GM18870 (cell line): ENCODE measurements around the gene CELF5.
"Not testable (repeated sequence)": the region's sequence is repeated elsewhere in the genome, so short reads cannot be mapped to it uniquely, and the experiment has no call there.

Experiments used
- ATAC-seq: cut with Tn5 transposase; IDR thresholded peaks from one replicate; pipeline ENCODE4 v1.9.1; 2021; ENCODE audit warnings: moderate library complexity; ENCODE audit not compliant: unreplicated experiment

The CELF5 gene

GRCh38 chr19:3206216-3206953, 18.1 kb upstream of the CELF5 start:
- ATAC-seq = no peak

- ATAC-seq = no peak
These were observed 16.8 kb upstream of the CELF5 start for GRCh38 chr19:3207461-3208242.

GRCh38 chr19:3208317-3209207, 15.9 kb upstream of the CELF5 start:
- no peak for ATAC-seq

- no peak for ATAC-seq
These were observed 14.0 kb upstream of the CELF5 start for GRCh38 chr19:3210347-3211017.

- no peak for ATAC-seq
These were observed 13.3 kb upstream of the CELF5 start for GRCh38 chr19:3211191-3211590.

- no peak for ATAC-seq
These were observed 11.3 kb upstream of the CELF5 start for GRCh38 chr19:3213159-3213558.

GRCh38 chr19:3216874-3217273, 7.6 kb upstream of the CELF5 start:
- ATAC-seq = no peak

GRCh38 chr19:3220576-3220975, 3.9 kb upstream of the CELF5 start:
- no peak for ATAC-seq

- ATAC-seq = not testable (repeated sequence)
These were observed 2.9 kb upstream of the CELF5 start for GRCh38 chr19:3221576-3221975.

- ATAC-seq = no peak
These were observed 1.8 kb upstream of the CELF5 start for GRCh38 chr19:3222709-3223108.

- ATAC-seq = no peak
These were observed 666 bp downstream of the CELF5 start for GRCh38 chr19:3225169-3225485.

GRCh38 chr19:3225677-3226093, 1.2 kb downstream of the CELF5 start:
- ATAC-seq = no peak

GRCh38 chr19:3227054-3227626, 2.7 kb downstream of the CELF5 start:
- no peak for ATAC-seq

- ATAC-seq = no peak
These were observed 4.9 kb downstream of the CELF5 start for GRCh38 chr19:3229346-3229743.

- ATAC-seq = no peak
These were observed 5.5 kb downstream of the CELF5 start for GRCh38 chr19:3229888-3230496.

GRCh38 chr19:3231288-3231687, 6.8 kb downstream of the CELF5 start:
- ATAC-seq = no peak

- ATAC-seq = no peak
These were observed 8.7 kb downstream of the CELF5 start for GRCh38 chr19:3233116-3233515.

- no peak for ATAC-seq
These were observed 9.4 kb downstream of the CELF5 start for GRCh38 chr19:3233831-3234230.

GRCh38 chr19:3234800-3235199, 10.3 kb downstream of the CELF5 start:
- ATAC-seq = no peak

- not testable (repeated sequence) for ATAC-seq
These were observed 11.1 kb downstream of the CELF5 start for GRCh38 chr19:3235604-3236003.
